HepG2 (cell line): ENCODE results near the gene LMCD1. TPM values are rescaled to one million over a fixed set of nuclear protein-coding genes. Genes with fewer than 3 reads are reported as not detected.

Source experiments
- ATAC-seq: fragments of 200-7000 bp; cut with Tn5 transposase; 3 replicates; pipeline ENCODE4 v1.9.1; 2020; ENCODE audit warnings: mild to moderate bottlenecking, moderate library complexity
- BruUV-seq: library from RNA; stranded (reverse); fragments of 400-500 nt; replicated peaks from 2 replicates; lab custom pipeline; 2021; lab: Mats Ljungman, UMichigan
- CTCF ChIA-PET: fragments of 300-600 bp; formaldehyde crosslinking; extraction: SDS; loops from one replicate; lab custom pipeline; 2021; ENCODE audit warnings: low total read pairs, inconsistent platforms, low intra/inter-chr PET ratio; lab: Yijun Ruan, JAX
- POLR2A ChIA-PET: fragments of 350-600 bp; sonication (Branson Sonifier 250); formaldehyde crosslinking; loops from one replicate; lab custom pipeline; 2020; ENCODE audit warnings: antibody characterized with exemption, inconsistent platforms; lab: Yijun Ruan, JAX
- DNase-seq: peaks from one replicate; pipeline ENCODE4 v3.0.0-alpha.2; 2015; ENCODE audit warnings: low spot score
- FAIRE-seq: peaks from 3 replicates; lab custom pipeline; 2011; peaks lifted over from hg19 to GRCh38; lab: Jason Lieb, UNC
- H2AFZ ChIP-seq: one replicate; pipeline ENCODE4 v1.6.1; 2011; ENCODE audit warnings: low read length, inconsistent platforms
- H3K27ac ChIP-seq: fragments of 300-600 bp; 3 replicates; pipeline ENCODE4 v1.8.0; 2011; ENCODE audit warnings: mixed run types, mild to moderate bottlenecking, mixed read lengths, low read length, inconsistent platforms; ENCODE audit not compliant: insufficient read depth; ENCODE audit errors: extremely low read length
- H3K27me3 ChIP-seq, 2 experiments: fragments of 200-600 bp in 1 of 2; 2 replicates in 1 of 2; 3 replicates in 1 of 2; pipeline versions ENCODE4 v1.6.0 to v1.8.0; 2011; ENCODE audit warnings: low read length in 2 of 2, mild to moderate bottlenecking in 2 of 2, moderate library complexity in 2 of 2, inconsistent platforms in 1 of 2; ENCODE audit not compliant: insufficient read depth in 2 of 2, control insufficient read depth in 1 of 2
- H3K36me3 ChIP-seq, 2 experiments: fragments of 200-600 bp in 1 of 2; replicated peaks in 1 of 2; 2 replicates in 1 of 2; 3 replicates in 1 of 2; pipeline versions ENCODE4 v1.5.1 to v1.8.0; 2011; ENCODE audit warnings: low read length in 2 of 2, inconsistent platforms in 1 of 2; ENCODE audit not compliant: insufficient read depth in 2 of 2, control insufficient read depth in 1 of 2
- H3K4me1 ChIP-seq: 2 replicates; pipeline ENCODE4 v1.5.1; 2012; ENCODE audit warnings: low read length, inconsistent platforms; ENCODE audit not compliant: insufficient read depth
- H3K4me2 ChIP-seq: 2 replicates; pipeline ENCODE4 v1.6.0; 2011; ENCODE audit warnings: low read depth, low read length, inconsistent platforms
- H3K4me3 ChIP-seq, 3 experiments: fragments of 200-600 bp in 1 of 3; sonication (generic), shearing (Covaris generic) in 1 of 3; replicated peaks in 1 of 3; 2 replicates each; pipeline ENCODE4 v1.5.1; 2011 to 2016; ENCODE audit warnings: low read length in 3 of 3, inconsistent platforms in 2 of 3, low read depth in 2 of 3, mild to moderate bottlenecking in 2 of 3, control low read depth in 1 of 3, mixed read lengths in 1 of 3; ENCODE audit not compliant: insufficient read depth in 1 of 3
- H3K79me2 ChIP-seq: one replicate; pipeline ENCODE4 v1.6.1; 2011; ENCODE audit warnings: low read length, inconsistent platforms; ENCODE audit not compliant: insufficient read depth
- H3K9ac ChIP-seq: 2 replicates; pipeline ENCODE4 v1.6.0; 2011; ENCODE audit warnings: mild to moderate bottlenecking, low read depth, low read length, inconsistent platforms; ENCODE audit not compliant: insufficient read depth
- H3K9me3 ChIP-seq: 2 replicates; pipeline ENCODE4 v1.5.1; 2012; ENCODE audit warnings: mild to moderate bottlenecking, low read length
- H4K20me1 ChIP-seq: 2 replicates; pipeline ENCODE4 v1.6.0; 2011; ENCODE audit warnings: inconsistent platforms, mild to moderate bottlenecking, low read length, moderate library complexity; ENCODE audit not compliant: insufficient read depth
- CAMTA2 ChIP-seq: sonication (generic); formaldehyde crosslinking; IDR thresholded peaks from 2 replicates; pipeline ENCODE4 v1.4.0; 2020; ENCODE audit warnings: mild to moderate bottlenecking, missing genetic modification reagents, borderline replicate concordance
- DR1 ChIP-seq: sonication (generic); formaldehyde crosslinking; IDR thresholded peaks from 2 replicates; pipeline ENCODE4 v1.8.0; 2021; ENCODE audit warnings: mild to moderate bottlenecking, missing genetic modification reagents, inconsistent platforms
- GMEB2 ChIP-seq: IDR thresholded peaks from 2 replicates; pipeline ENCODE4 v1.6.1; 2016; ENCODE audit warnings: missing biosample characterization, missing genetic modification reagents, low read depth
- GTF2F1 ChIP-seq: fragments of 150-350 bp; IDR thresholded peaks from 2 replicates; pipeline ENCODE4 v1.6.1; 2014; ENCODE audit warnings: low read length
- KLF16 ChIP-seq, 2 experiments: sonication (generic) in 1 of 2; formaldehyde crosslinking in 1 of 2; IDR thresholded peaks; 2 replicates each; pipeline versions ENCODE4 v1.6.1 to v1.8.0; 2016 to 2023; ENCODE audit warnings: missing genetic modification reagents in 2 of 2, missing compliant biosample characterization in 1 of 2
- SKIL ChIP-seq: sonication (generic); formaldehyde crosslinking; IDR thresholded peaks from 2 replicates; pipeline ENCODE4 v1.8.0; 2022; ENCODE audit warnings: missing genetic modification reagents, mild to moderate bottlenecking, moderate library complexity, borderline replicate concordance
- SRF ChIP-seq: IDR thresholded peaks from 2 replicates; pipeline ENCODE4 v1.6.1; 2011; ENCODE audit warnings: mild to moderate bottlenecking, low read depth, low read length, moderate library complexity
- ZBTB26 ChIP-seq: IDR thresholded peaks from 2 replicates; pipeline ENCODE4 v1.6.1; 2016; ENCODE audit warnings: missing compliant biosample characterization, missing genetic modification reagents, borderline replicate concordance
- ZBTB42 ChIP-seq: sonication (generic); formaldehyde crosslinking; IDR thresholded peaks from 2 replicates; pipeline ENCODE4 v1.5.0; 2020; ENCODE audit warnings: mild to moderate bottlenecking, missing genetic modification reagents
- ZNF512 ChIP-seq: sonication (generic); formaldehyde crosslinking; IDR thresholded peaks from 2 replicates; pipeline ENCODE4 v1.4.0; 2020; ENCODE audit warnings: mild to moderate bottlenecking, missing genetic modification reagents
- ZNF567 ChIP-seq: sonication (generic); formaldehyde crosslinking; IDR thresholded peaks from 2 replicates; pipeline ENCODE4 v1.8.1; 2023; ENCODE audit warnings: mild to moderate bottlenecking, missing genetic modification reagents, borderline replicate concordance
- WGBS: methylation state at CpG from one replicate; pipeline ENCODE4 v1.1.6; 2017; ENCODE audit warnings: low lambda C conversion rate; 5-methylcytosine and 5-hydroxymethylcytosine counted together
- in situ Hi-C: cut with HindIII; loops from 2 replicates; pipeline ENCODE4 v1.10.0; 2017; ENCODE audit warnings: low pct_unique_long_range_greater_than_20kb; ENCODE audit not compliant: extremely low pct_ligation_motif_present
- intact Hi-C: fragments of 100-400 bp; cut with micrococcal nuclease; formaldehyde crosslinking; loops from one replicate; pipeline ENCODE4 v1.10.0; 2022; ENCODE audit not compliant: unreplicated experiment
- polyA plus RNA-seq, 8 experiments: library from polyadenylated mRNA; depleted of rRNA in 3 of 8; stranded (reverse) in 7 of 8; unstranded in 1 of 8; fragments of >200 nt; fragmentation: Illumina TruSeq in 4 of 8; extraction: Trizol in 4 of 8; gene quantifications; 2 replicates each; pipeline versions ENCODE4 v1.2.1 to v1.2.3, GENCODE V29; 2011 to 2016; ENCODE audit warnings: low read depth in 4 of 8, missing spikeins in 1 of 8, mixed read lengths in 1 of 8; ENCODE audit not compliant: insufficient read depth in 1 of 8
- total RNA-seq, 5 experiments: library from RNA; depleted of rRNA; stranded (reverse); fragments of >200 nt; fragmentation: Illumina TruSeq; extraction: Trizol; gene quantifications; 2 replicates each; pipeline ENCODE4 v1.2.3, GENCODE V29; 2016; ENCODE audit warnings: low read depth in 1 of 5

Gene LMCD1
- total and polyA plus RNA-seq, 2 of the 13 experiments (the other 11 are each of a cell fraction or from before 2014, with no cell fraction given) = 6.2 to 7.1 TPM

- TF ChIP-seq ZBTB26 = no peak
These were observed 54.8 kb downstream of the LMCD1 start (continued) for GRCh38 chr3:8556473-8556869.

GRCh38 chr3:8557298-8557697, 55.7 kb downstream of the LMCD1 start:
- CTCF ChIA-PET = no interaction called here
- FAIRE-seq (no peak), ATAC-seq (no peak), DNase-seq (no peak)
- Histone ChIP-seq H3K4me2 (no peak overlapping the region), H2AFZ (no peak overlapping the region), H3K9me3 (no peaks in the 10 kb centered on the region), H3K4me3 (no peak overlapping the region), H3K36me3 (no peaks in the 10 kb centered on the region), H3K4me1 (no peaks in the 10 kb centered on the region), H3K27ac (no peak overlapping the region), H3K79me2 (no peaks in the 10 kb centered on the region), H3K27me3 (no peaks in the 10 kb centered on the region), H4K20me1 (no peaks in the 10 kb centered on the region), H3K9ac (no peak overlapping the region)
- 81% methylated on average over 4 of the region's 4 CpGs for WGBS
- intact Hi-C loops (no loop called here), in situ Hi-C loops (no loop called here)
- POLR2A ChIA-PET = no interaction called here
- BruUV-seq = no TSS peak
- TF ChIP-seq KLF16 (CRISPR knock-in tag; IDR thresholded peaks at IDR 0.05) = no peak

GRCh38 chr3:8558645-8559044, 57.0 kb downstream of the LMCD1 start:
- Histone ChIP-seq H3K79me2 (no peaks in the 10 kb centered on the region), H3K27me3 (no peaks in the 10 kb centered on the region), H4K20me1 (no peaks in the 10 kb centered on the region), H3K9ac (no peak overlapping the region), H3K36me3 (no peaks in the 10 kb centered on the region), H3K9me3 (no peaks in the 10 kb centered on the region), H3K4me1 (no peaks in the 10 kb centered on the region), H3K27ac (no peak overlapping the region), H3K4me3 (no peak overlapping the region), H2AFZ (no peak overlapping the region), H3K4me2 (no peak overlapping the region)
- 65% methylated on average over 2 of the region's 2 CpGs for WGBS
- no TSS peak for BruUV-seq
- in situ Hi-C loops = no loop called here
- no peak for TF ChIP-seq CAMTA2 (CRISPR knock-in tag)
- TF ChIP-seq GMEB2 (CRISPR knock-in tag) = no peak
- TF ChIP-seq ZNF512 (CRISPR knock-in tag) = no peak
- TF ChIP-seq ZBTB42 (CRISPR knock-in tag) = no peak
- no peak for TF ChIP-seq DR1 (CRISPR knock-in tag)
- TF ChIP-seq SKIL (CRISPR knock-in tag) = no peak
- TF ChIP-seq ZNF567 (CRISPR knock-in tag) = no peak
- TF ChIP-seq GTF2F1 = no peak
- TF ChIP-seq SRF = no peak
- no peak for FAIRE-seq
- intact Hi-C loops = no loop called here
- DNase-seq = no peak
- ATAC-seq = no peak
- POLR2A ChIA-PET = no interaction called here
- CTCF ChIA-PET = no interaction called here
